Neuronal stem cell (in vitro differentiated cells): Measurements from ENCODE around the gene LNX1.

Source experiments
- DNase-seq: peaks from one replicate; pipeline ENCODE4 v3.0.0-alpha.2; 2013; ENCODE audit warnings: low spot score
- H2AFZ ChIP-seq: one replicate; pipeline ENCODE4 v1.6.1; 2013; ENCODE audit warnings: mild to moderate bottlenecking, low read length, inconsistent platforms
- H2AK5ac ChIP-seq: 2 replicates; pipeline ENCODE4 v1.6.1; 2013; ENCODE audit warnings: low read depth, mild to moderate bottlenecking, inconsistent platforms, low read length, moderate library complexity, mixed read lengths
- H2BK120ac ChIP-seq: 2 replicates; pipeline ENCODE4 v1.6.1; 2013; ENCODE audit warnings: low read depth, mild to moderate bottlenecking, inconsistent platforms, low read length, moderate library complexity, mixed read lengths
- H2BK12ac ChIP-seq: one replicate; pipeline ENCODE4 v1.6.1; 2013; ENCODE audit warnings: low read length, inconsistent platforms
- H2BK15ac ChIP-seq: 2 replicates; pipeline ENCODE4 v1.6.1; 2013; ENCODE audit warnings: mild to moderate bottlenecking, low read length, inconsistent platforms, mixed read lengths
- H2BK5ac ChIP-seq: one replicate; pipeline ENCODE4 v1.6.1; 2013; ENCODE audit warnings: inconsistent platforms, mild to moderate bottlenecking, low read length, moderate library complexity
- H3K14ac ChIP-seq: one replicate; pipeline ENCODE4 v1.6.1; 2013; ENCODE audit warnings: low read length, inconsistent platforms
- H3K18ac ChIP-seq: 2 replicates; pipeline ENCODE4 v1.6.1; 2013; ENCODE audit warnings: low read length, inconsistent platforms
- H3K23ac ChIP-seq: 2 replicates; pipeline ENCODE4 v1.6.1; 2013; ENCODE audit warnings: low read depth, mild to moderate bottlenecking, mixed read lengths, low read length, inconsistent platforms; ENCODE audit not compliant: poor library complexity
- H3K27ac ChIP-seq: replicated peaks from 3 replicates; pipeline ENCODE4 v1.5.1; 2013; ENCODE audit warnings: low read length, inconsistent platforms
- H3K27me3 ChIP-seq, 3 experiments: 2 replicates each; pipeline ENCODE4 v1.6.1; 2013; ENCODE audit warnings: low read length in 3 of 3, mild to moderate bottlenecking in 2 of 3, inconsistent platforms in 1 of 3, low read depth in 1 of 3, mixed read lengths in 1 of 3, moderate library complexity in 1 of 3; ENCODE audit not compliant: control insufficient read depth in 3 of 3, insufficient read depth in 3 of 3
- H3K36me3 ChIP-seq, 2 donors: replicated peaks in 1 of 2; 2 replicates each; pipeline ENCODE4 v1.6.1; 2013; ENCODE audit warnings: low read length in 2 of 2; ENCODE audit not compliant: control insufficient read depth in 2 of 2, insufficient read depth in 2 of 2
- H3K4ac ChIP-seq: 2 replicates; pipeline ENCODE4 v1.6.1; 2013; ENCODE audit warnings: inconsistent platforms, mild to moderate bottlenecking, low read length, moderate library complexity
- H3K4me1 ChIP-seq, 2 donors: 1 replicate in 1 of 2; 2 replicates in 1 of 2; pipeline ENCODE4 v1.6.1; 2013; ENCODE audit warnings: low read length in 2 of 2, low read depth in 1 of 2; ENCODE audit not compliant: control insufficient read depth in 2 of 2, insufficient read depth in 1 of 2
- H3K4me2 ChIP-seq: one replicate; pipeline ENCODE4 v1.6.1; 2013; ENCODE audit warnings: mild to moderate bottlenecking, low read length, inconsistent platforms; ENCODE audit not compliant: insufficient read depth, poor library complexity, severe bottlenecking
- H3K4me3 ChIP-seq, 2 donors: 2 replicates each; pipeline ENCODE4 v1.5.1; 2013; ENCODE audit warnings: low read length in 2 of 2, mild to moderate bottlenecking in 2 of 2, inconsistent platforms in 1 of 2, moderate library complexity in 1 of 2
- H3K79me1 ChIP-seq: one replicate; pipeline ENCODE4 v1.6.1; 2013; ENCODE audit warnings: low read depth, mild to moderate bottlenecking, inconsistent platforms, low read length, moderate library complexity
- H3K9ac ChIP-seq: one replicate; pipeline ENCODE4 v1.6.1; 2013; ENCODE audit warnings: mild to moderate bottlenecking, low read depth, low read length, inconsistent platforms; ENCODE audit not compliant: poor library complexity
- H3K9me3 ChIP-seq, 2 donors: replicated peaks in 1 of 2; 2 replicates each; pipeline versions ENCODE3 to v1.6.1; 2013; ENCODE audit warnings: low read length in 2 of 2, mild to moderate bottlenecking in 2 of 2, inconsistent platforms in 1 of 2, low read depth in 1 of 2, mixed read lengths in 1 of 2, moderate library complexity in 1 of 2; ENCODE audit not compliant: control insufficient read depth in 2 of 2, insufficient read depth in 1 of 2
- H4K8ac ChIP-seq: one replicate; pipeline ENCODE4 v1.6.1; 2013; ENCODE audit warnings: low read depth, mild to moderate bottlenecking, inconsistent platforms, low read length, moderate library complexity
- H4K91ac ChIP-seq: one replicate; pipeline ENCODE4 v1.6.1; 2013; ENCODE audit warnings: low read length, low read depth, mild to moderate bottlenecking, inconsistent platforms; ENCODE audit not compliant: poor library complexity
- whole genome bisulfite sequencing, 2 donors: extraction: QIAGEN DNeasy Blood & Tissue Kit; methylation state at CpG; one replicate each; pipeline ENCODE4 v1.1.7; 2013; ENCODE audit warnings: missing lambda C conversion rate in 2 of 2, mixed read lengths in 1 of 2; ENCODE audit not compliant: insufficient read length in 2 of 2, insufficient replicate concordance in 1 of 2; ENCODE audit errors: extremely low coverage in 2 of 2; 5-methylcytosine and 5-hydroxymethylcytosine counted together

The LNX1 gene

GRCh38 chr4:53545273-53545672 lies 46.0 kb downstream of the LNX1 start:
- Histone ChIP-seq H3K9me3 (peaks cover 0 to 2% of the 10 kb centered on the region in 2 donors), H3K79me1 (no peaks in the 10 kb centered on the region), H3K18ac (no peak overlapping the region), H3K14ac (no peak overlapping the region), H3K27me3 (peaks cover 0 to 4% (median 0%) of the 10 kb centered on the region in 3 experiments), H2AFZ (no peak overlapping the region), H4K8ac (no peak overlapping the region), H2BK12ac (no peak overlapping the region), H3K36me3 (no peaks in the 10 kb centered on the region), H2BK15ac (no peak overlapping the region), H4K91ac (no peak overlapping the region), H3K4me2 (no peak overlapping the region), H2BK120ac (no peak overlapping the region), H2AK5ac (no peak overlapping the region), H3K23ac (no peak overlapping the region), H3K27ac (no peak overlapping the region), H2BK5ac (no peak overlapping the region), H3K4me3 (no peak overlapping the region), H3K4me1 (peaks cover 0 to 2% of the 10 kb centered on the region in 2 donors), H3K9ac (no peak overlapping the region), H3K4ac (no peak overlapping the region)
- WGBS, 2 donors = no CpG with 5 or more reads among the region's 1 CpG
- DNase-seq = no peak

DNA sequence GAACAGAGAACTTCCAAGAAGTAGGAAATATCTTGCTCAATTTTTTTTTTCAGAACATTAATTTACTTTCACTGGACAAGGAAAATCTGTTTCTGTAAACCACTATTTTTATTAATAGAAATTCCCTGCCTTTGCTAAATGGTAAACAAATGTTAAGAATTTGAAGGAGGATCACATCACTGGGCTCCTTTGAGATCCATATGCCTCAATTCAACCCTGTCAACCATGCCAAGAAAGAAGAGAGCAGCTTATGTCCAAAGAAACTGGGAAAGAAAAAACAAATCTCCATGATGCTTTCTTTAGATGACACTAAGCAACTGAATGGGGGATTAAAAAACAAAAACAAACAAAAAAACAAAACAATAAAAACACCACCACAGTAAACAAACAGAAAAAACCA lies 47.7 kb downstream of the LNX1 start:
- no peak for DNase-seq
- no peak overlapping the region for H2BK12ac ChIP-seq

GRCh38 chr4:53541577-53542206 lies 49.6 kb downstream of the LNX1 start:
- H2BK15ac ChIP-seq = no peak overlapping the region
- H3K14ac ChIP-seq = no peak overlapping the region

More for the DNA sequence above, 47.7 kb downstream of the LNX1 start:
- Histone ChIP-seq H3K27ac (no peak overlapping the region), H3K9ac (no peak overlapping the region), H4K91ac (no peak overlapping the region), H3K4ac (no peak overlapping the region), H3K27me3 (peaks cover 0 to 4% (median 0%) of the 10 kb centered on the region in 3 experiments), H2AK5ac (no peak overlapping the region), H2BK120ac (no peak overlapping the region), H3K9me3 (peaks cover 0 to 2% of the 10 kb centered on the region in 2 donors), H3K36me3 (no peaks in the 10 kb centered on the region), H2BK15ac (no peak overlapping the region), H3K4me2 (no peak overlapping the region), H3K4me1 (peaks cover 0 to 2% of the 10 kb centered on the region in 2 donors), H4K8ac (no peak overlapping the region), H2BK5ac (no peak overlapping the region), H2AFZ (no peak overlapping the region), H3K23ac (no peak overlapping the region), H3K4me3 (no peak overlapping the region), H3K18ac (no peak overlapping the region), H3K14ac (no peak overlapping the region), H3K79me1 (no peaks in the 10 kb centered on the region)

DNA sequence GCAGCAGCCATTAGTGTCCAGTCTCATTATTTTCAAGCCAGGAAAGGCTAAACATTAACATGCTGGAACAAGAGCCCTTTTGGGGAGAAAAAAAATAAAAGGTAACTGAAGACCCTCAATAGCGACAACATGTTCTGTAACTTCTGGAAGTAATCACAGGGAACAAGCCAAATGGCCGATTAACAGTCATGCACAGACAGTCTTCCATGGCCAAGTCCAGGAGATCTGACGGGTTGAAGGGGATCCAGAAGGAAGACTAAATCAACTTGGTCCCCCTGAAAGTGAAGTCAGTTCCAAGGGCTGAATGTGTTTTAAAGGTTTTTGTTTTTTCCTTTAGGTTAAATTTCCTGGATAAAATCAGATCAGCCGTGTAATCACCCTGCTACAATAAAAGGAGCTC lies 52.5 kb downstream of the LNX1 start:
- H3K4ac ChIP-seq = no peak overlapping the region
- H2BK120ac ChIP-seq = no peak overlapping the region
- no peak for DNase-seq
- no peak overlapping the region for H2BK12ac ChIP-seq
- H4K8ac ChIP-seq = no peak overlapping the region
- H2BK15ac ChIP-seq = no peak overlapping the region
- no peak overlapping the region for H3K4me3 ChIP-seq
- no peak overlapping the region for H2AFZ ChIP-seq
- H3K36me3 ChIP-seq = no peaks in the 10 kb centered on the region
- no peak overlapping the region for H3K27ac ChIP-seq
- no peak overlapping the region for H3K9ac ChIP-seq
- H3K4me2 ChIP-seq = no peak overlapping the region
- no peak overlapping the region for H3K14ac ChIP-seq
- H4K91ac ChIP-seq = no peak overlapping the region
- no CpG with 5 or more reads among the region's 4 CpGs for WGBS, 2 donors
- peaks cover 0 to 2% of the 10 kb centered on the region in 2 donors for H3K4me1 ChIP-seq
- H3K23ac ChIP-seq = no peak overlapping the region
- no peak overlapping the region for H2BK5ac ChIP-seq
- no peak overlapping the region for H2AK5ac ChIP-seq
- no peaks in the 10 kb centered on the region for H3K9me3 ChIP-seq
- H3K79me1 ChIP-seq = no peaks in the 10 kb centered on the region
- H3K18ac ChIP-seq = no peak overlapping the region
- peaks cover 0 to 4% (median 0%) of the 10 kb centered on the region in 3 experiments for H3K27me3 ChIP-seq

More at GRCh38 chr4:53541577-53542206, 49.6 kb downstream of the LNX1 start:
- Histone ChIP-seq H2AFZ (no peak overlapping the region), H3K27me3 (peaks cover 0 to 4% (median 0%) of the 10 kb centered on the region in 3 experiments), H2BK12ac (no peak overlapping the region), H3K36me3 (no peaks in the 10 kb centered on the region), H3K4me1 (peaks cover 0 to 3% of the 10 kb centered on the region in 2 donors), H2BK120ac (no peak overlapping the region), H4K91ac (no peak overlapping the region), H3K18ac (no peak overlapping the region), H3K27ac (no peak overlapping the region), H3K9ac (no peak overlapping the region), H3K4me3 (no peak overlapping the region), H3K9me3 (peaks cover 0 to under 1% of the 10 kb centered on the region in 2 donors), H3K79me1 (no peaks in the 10 kb centered on the region), H4K8ac (no peak overlapping the region), H2BK5ac (no peak overlapping the region), H2AK5ac (no peak overlapping the region), H3K4ac (no peak overlapping the region), H3K4me2 (no peak overlapping the region), H3K23ac (no peak overlapping the region)
- DNase-seq = no peak
- no CpG with 5 or more reads among the region's 2 CpGs for WGBS, 2 donors
